PC-9 (cell line): ENCODE results near the gene GRIN2A.

Experiments used
- CTCF ChIP-seq: fragments of 200-600 bp; sonication (generic); conservative IDR thresholded peaks from 2 replicates; pipeline ENCODE4 v1.6.1; 2017; ENCODE audit warnings: mixed run types, antibody characterized with exemption, mild to moderate bottlenecking, moderate library complexity
- EZH2 ChIP-seq: fragments of 200-600 bp; sonication (generic); IDR thresholded peaks from 2 replicates; pipeline ENCODE4 v1.8.0; 2017; ENCODE audit warnings: antibody characterized with exemption, low read depth

- TF ChIP-seq CTCF (no peak), EZH2 (no peak)
Observed at GRCh38 chr16:9867176-9867575, 315.1 kb downstream of the GRIN2A start.
